ENCODE measurements around the gene FANK1.

The FANK1 gene

DNA sequence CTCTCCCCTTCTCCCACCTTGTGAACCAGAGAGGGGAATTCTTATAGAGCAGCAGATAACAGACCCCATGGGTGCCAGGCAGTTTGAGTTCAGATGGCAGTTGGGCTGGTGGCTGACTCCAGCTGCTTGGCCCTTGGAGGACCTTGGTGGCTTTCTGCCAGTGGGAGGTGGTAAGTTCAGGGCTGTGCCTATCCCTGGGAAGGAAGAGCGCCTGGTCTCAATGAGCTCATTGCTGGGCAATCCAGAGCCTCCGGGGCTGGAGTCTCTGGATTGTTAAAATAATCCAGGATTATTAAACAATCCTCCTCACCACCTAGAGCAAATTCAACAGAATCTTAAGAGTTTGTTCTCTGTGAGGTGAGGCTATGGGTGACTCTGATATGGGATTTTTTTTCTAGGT, 105.2 kb downstream of the FANK1 start:
- TF ChIP-seq, protein P1, sequence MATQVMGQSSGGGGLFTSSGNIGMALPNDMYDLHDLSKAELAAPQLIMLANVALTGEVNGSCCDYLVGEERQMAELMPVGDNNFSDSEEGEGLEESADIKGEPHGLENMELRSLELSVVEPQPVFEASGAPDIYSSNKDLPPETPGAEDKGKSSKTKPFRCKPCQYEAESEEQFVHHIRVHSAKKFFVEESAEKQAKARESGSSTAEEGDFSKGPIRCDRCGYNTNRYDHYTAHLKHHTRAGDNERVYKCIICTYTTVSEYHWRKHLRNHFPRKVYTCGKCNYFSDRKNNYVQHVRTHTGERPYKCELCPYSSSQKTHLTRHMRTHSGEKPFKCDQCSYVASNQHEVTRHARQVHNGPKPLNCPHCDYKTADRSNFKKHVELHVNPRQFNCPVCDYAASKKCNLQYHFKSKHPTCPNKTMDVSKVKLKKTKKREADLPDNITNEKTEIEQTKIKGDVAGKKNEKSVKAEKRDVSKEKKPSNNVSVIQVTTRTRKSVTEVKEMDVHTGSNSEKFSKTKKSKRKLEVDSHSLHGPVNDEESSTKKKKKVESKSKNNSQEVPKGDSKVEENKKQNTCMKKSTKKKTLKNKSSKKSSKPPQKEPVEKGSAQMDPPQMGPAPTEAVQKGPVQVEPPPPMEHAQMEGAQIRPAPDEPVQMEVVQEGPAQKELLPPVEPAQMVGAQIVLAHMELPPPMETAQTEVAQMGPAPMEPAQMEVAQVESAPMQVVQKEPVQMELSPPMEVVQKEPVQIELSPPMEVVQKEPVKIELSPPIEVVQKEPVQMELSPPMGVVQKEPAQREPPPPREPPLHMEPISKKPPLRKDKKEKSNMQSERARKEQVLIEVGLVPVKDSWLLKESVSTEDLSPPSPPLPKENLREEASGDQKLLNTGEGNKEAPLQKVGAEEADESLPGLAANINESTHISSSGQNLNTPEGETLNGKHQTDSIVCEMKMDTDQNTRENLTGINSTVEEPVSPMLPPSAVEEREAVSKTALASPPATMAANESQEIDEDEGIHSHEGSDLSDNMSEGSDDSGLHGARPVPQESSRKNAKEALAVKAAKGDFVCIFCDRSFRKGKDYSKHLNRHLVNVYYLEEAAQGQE (IDR thresholded peaks at IDR 0.05; ENCODE audit: insufficient replicate concordance, low read depth): no peak
- TF ChIP-seq GABPA (IDR thresholded peaks at IDR 0.05; ENCODE audit: low read depth) (no peak), POLR2AphosphoS5 (IDR thresholded peaks at IDR 0.05; ENCODE audit: low read depth) (no peak), CTCF (IDR thresholded peaks at IDR 0.05; ENCODE audit: insufficient read depth, low read length) (no peak), SPI1 (IDR thresholded peaks at IDR 0.05; ENCODE audit: borderline replicate concordance, low read depth) (no peak)
- no peak overlapping the region for H3K27ac ChIP-seq (replicated peaks)
- no peaks in the 10 kb centered on the region for H3K27me3 ChIP-seq (ENCODE audit: insufficient read depth, poor library complexity, severe bottlenecking)
- no peak overlapping the region for H3K4me3 ChIP-seq (replicated peaks; ENCODE audit: insufficient read depth, low read length)
- no peak for DNase-seq (ENCODE audit: low read depth in 1 of 2, low spot score in 1 of 2)

DNA sequence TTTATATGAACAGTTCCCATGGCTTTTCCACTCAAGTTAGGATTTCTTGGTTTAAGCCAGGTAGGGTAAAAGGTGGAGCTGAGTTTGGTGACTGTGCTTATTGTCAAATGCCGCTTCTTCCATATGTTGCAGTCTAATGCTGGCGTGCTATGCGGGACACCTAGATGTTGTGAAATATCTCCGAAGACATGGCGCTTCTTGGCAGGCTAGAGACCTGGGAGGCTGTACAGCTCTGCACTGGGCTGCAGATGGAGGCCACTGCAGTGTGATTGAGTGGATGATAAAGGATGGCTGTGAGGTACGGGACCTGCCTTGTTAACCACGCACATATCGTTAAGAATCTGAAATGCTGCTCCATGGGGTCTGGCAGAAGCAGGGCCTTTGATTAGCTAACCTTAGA, 108.4 kb downstream of the FANK1 start:
- DNase-seq (ENCODE audit: low read depth in 1 of 2, low spot score in 1 of 2): no peak
- no peaks in the 10 kb centered on the region for H3K27me3 ChIP-seq (ENCODE audit: insufficient read depth, poor library complexity, severe bottlenecking)
- no peak overlapping the region for H3K27ac ChIP-seq (replicated peaks)
- TF ChIP-seq POLR2AphosphoS5 (IDR thresholded peaks at IDR 0.05; ENCODE audit: low read depth) (no peak), GABPA (IDR thresholded peaks at IDR 0.05; ENCODE audit: low read depth) (no peak), SPI1 (IDR thresholded peaks at IDR 0.05; ENCODE audit: borderline replicate concordance, low read depth) (no peak), CTCF (IDR thresholded peaks at IDR 0.05; ENCODE audit: insufficient read depth, low read length) (no peak)
- TF ChIP-seq, protein P1 (IDR thresholded peaks at IDR 0.05; ENCODE audit: insufficient replicate concordance, low read depth): no peak
- no peak overlapping the region for H3K4me3 ChIP-seq (replicated peaks; ENCODE audit: insufficient read depth, low read length)

GRCh38 chr10:126006264-126006663, 109.9 kb downstream of the FANK1 start:
- TF ChIP-seq CTCF (IDR thresholded peaks at IDR 0.05; ENCODE audit: insufficient read depth, low read length) (no peak), POLR2AphosphoS5 (IDR thresholded peaks at IDR 0.05; ENCODE audit: low read depth) (no peak), GABPA (IDR thresholded peaks at IDR 0.05; ENCODE audit: low read depth) (no peak)
- TF ChIP-seq, protein P1 (IDR thresholded peaks at IDR 0.05; ENCODE audit: insufficient replicate concordance, low read depth): no peak
- Histone ChIP-seq H3K27ac (replicated peaks) (no peak overlapping the region), H3K27me3 (ENCODE audit: insufficient read depth, poor library complexity, severe bottlenecking) (no peaks in the 10 kb centered on the region), H3K4me3 (replicated peaks; ENCODE audit: insufficient read depth, low read length) (no peak overlapping the region)
- DNase-seq (ENCODE audit: low read depth in 1 of 2, low spot score in 1 of 2): no peak

Measured in HL-60 (cell line).